Measurements from ENCODE around the gene ALDH18A1.

ALDH18A1 gene

DNA sequence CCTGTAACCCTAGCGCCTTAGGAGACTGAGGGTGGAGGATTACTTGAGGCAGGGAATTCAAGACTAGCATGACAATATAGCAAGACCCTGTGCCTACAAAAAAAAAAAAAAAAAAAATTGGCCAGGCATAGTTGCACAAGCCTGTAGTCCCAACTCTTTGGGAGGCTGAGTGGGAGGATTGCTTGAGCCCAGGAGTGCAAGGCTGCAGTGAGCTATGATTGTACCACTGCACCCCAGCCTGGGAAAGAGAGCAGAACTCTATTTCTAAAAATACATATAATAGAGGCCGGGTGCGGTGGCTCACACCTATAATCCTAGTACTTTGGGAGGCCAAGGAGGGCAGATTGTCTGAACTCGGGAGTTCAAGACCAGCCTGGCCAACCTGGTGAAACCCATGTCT, 85.1 kb downstream of the ALDH18A1 start:
- H3K9ac ChIP-seq (ENCODE audit: low read length), result no peak overlapping the region
- H3K4me1 ChIP-seq (ENCODE audit: insufficient read depth, low read length, severe bottlenecking), result no peaks in the 10 kb centered on the region
- H3F3A ChIP-seq (ENCODE audit: insufficient read depth, low read length), result no peaks in the 10 kb centered on the region
- H3K4me3 ChIP-seq (ENCODE audit: low read depth, low read length, poor library complexity, severe bottlenecking), result no peak overlapping the region
- no peak overlapping the region for H3K27ac ChIP-seq (ENCODE audit: low read depth, low read length, poor library complexity, severe bottlenecking)
- no peaks in the 10 kb centered on the region for H3K79me2 ChIP-seq (ENCODE audit: insufficient read depth, low read length)
- no peaks in the 10 kb centered on the region for H3K27me3 ChIP-seq (ENCODE audit: insufficient read depth, low read length)
- H3K9me2 ChIP-seq (ENCODE audit: low read depth, low read length), result no peaks in the 10 kb centered on the region
- H3K9me3 ChIP-seq (ENCODE audit: low read length), result no peaks in the 10 kb centered on the region
- H3K36me3 ChIP-seq (ENCODE audit: insufficient read depth, low read length), result no peaks in the 10 kb centered on the region
- no peaks in the 10 kb centered on the region for H4K20me1 ChIP-seq (ENCODE audit: insufficient read depth, low read length)
- no peak overlapping the region for H2AFZ ChIP-seq (ENCODE audit: low read length)
- TF ChIP-seq EZH2 (IDR thresholded peaks at IDR 0.05; ENCODE audit: borderline replicate concordance, low read length), result no peak
- TF ChIP-seq, protein P1, sequence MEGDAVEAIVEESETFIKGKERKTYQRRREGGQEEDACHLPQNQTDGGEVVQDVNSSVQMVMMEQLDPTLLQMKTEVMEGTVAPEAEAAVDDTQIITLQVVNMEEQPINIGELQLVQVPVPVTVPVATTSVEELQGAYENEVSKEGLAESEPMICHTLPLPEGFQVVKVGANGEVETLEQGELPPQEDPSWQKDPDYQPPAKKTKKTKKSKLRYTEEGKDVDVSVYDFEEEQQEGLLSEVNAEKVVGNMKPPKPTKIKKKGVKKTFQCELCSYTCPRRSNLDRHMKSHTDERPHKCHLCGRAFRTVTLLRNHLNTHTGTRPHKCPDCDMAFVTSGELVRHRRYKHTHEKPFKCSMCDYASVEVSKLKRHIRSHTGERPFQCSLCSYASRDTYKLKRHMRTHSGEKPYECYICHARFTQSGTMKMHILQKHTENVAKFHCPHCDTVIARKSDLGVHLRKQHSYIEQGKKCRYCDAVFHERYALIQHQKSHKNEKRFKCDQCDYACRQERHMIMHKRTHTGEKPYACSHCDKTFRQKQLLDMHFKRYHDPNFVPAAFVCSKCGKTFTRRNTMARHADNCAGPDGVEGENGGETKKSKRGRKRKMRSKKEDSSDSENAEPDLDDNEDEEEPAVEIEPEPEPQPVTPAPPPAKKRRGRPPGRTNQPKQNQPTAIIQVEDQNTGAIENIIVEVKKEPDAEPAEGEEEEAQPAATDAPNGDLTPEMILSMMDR (IDR thresholded peaks at IDR 0.05; ENCODE audit: low read length), result no peak
- H3K4me2 ChIP-seq (ENCODE audit: low read length), result no peak overlapping the region

GRCh38 chr10:95569368-95569767, 87.1 kb downstream of the ALDH18A1 start:
- Histone ChIP-seq H3K9ac (ENCODE audit: low read length) (no peak overlapping the region), H3K9me3 (ENCODE audit: low read length) (no peaks in the 10 kb centered on the region), H3K36me3 (ENCODE audit: insufficient read depth, low read length) (no peaks in the 10 kb centered on the region), H3K4me1 (ENCODE audit: insufficient read depth, low read length, severe bottlenecking) (no peaks in the 10 kb centered on the region), H2AFZ (ENCODE audit: low read length) (no peak overlapping the region), H3K9me2 (ENCODE audit: low read depth, low read length) (no peaks in the 10 kb centered on the region), H3K27ac (ENCODE audit: low read depth, low read length, poor library complexity, severe bottlenecking) (no peak overlapping the region), H3K4me3 (ENCODE audit: low read depth, low read length, poor library complexity, severe bottlenecking) (no peak overlapping the region), H3F3A (ENCODE audit: insufficient read depth, low read length) (no peaks in the 10 kb centered on the region), H3K4me2 (ENCODE audit: low read length) (no peak overlapping the region), H4K20me1 (ENCODE audit: insufficient read depth, low read length) (no peaks in the 10 kb centered on the region), H3K27me3 (ENCODE audit: insufficient read depth, low read length) (no peaks in the 10 kb centered on the region), H3K79me2 (ENCODE audit: insufficient read depth, low read length) (no peaks in the 10 kb centered on the region)
- TF ChIP-seq, protein P1 (IDR thresholded peaks at IDR 0.05; ENCODE audit: low read length), result no peak
- TF ChIP-seq EZH2 (IDR thresholded peaks at IDR 0.05; ENCODE audit: borderline replicate concordance, low read length), result no peak

GRCh38 chr10:95567903-95568630, 88.4 kb downstream of the ALDH18A1 start:
- Histone ChIP-seq H3K27ac (ENCODE audit: low read depth, low read length, poor library complexity, severe bottlenecking) (no peak overlapping the region), H3K4me2 (ENCODE audit: low read length) (no peak overlapping the region), H3K36me3 (ENCODE audit: insufficient read depth, low read length) (no peaks in the 10 kb centered on the region), H4K20me1 (ENCODE audit: insufficient read depth, low read length) (no peaks in the 10 kb centered on the region), H3K9ac (ENCODE audit: low read length) (no peak overlapping the region), H3K4me3 (ENCODE audit: low read depth, low read length, poor library complexity, severe bottlenecking) (no peak overlapping the region), H3K9me2 (ENCODE audit: low read depth, low read length) (no peaks in the 10 kb centered on the region), H2AFZ (ENCODE audit: low read length) (no peak overlapping the region), H3K9me3 (ENCODE audit: low read length) (no peaks in the 10 kb centered on the region), H3F3A (ENCODE audit: insufficient read depth, low read length) (no peaks in the 10 kb centered on the region), H3K79me2 (ENCODE audit: insufficient read depth, low read length) (no peaks in the 10 kb centered on the region), H3K4me1 (ENCODE audit: insufficient read depth, low read length, severe bottlenecking) (no peaks in the 10 kb centered on the region), H3K27me3 (ENCODE audit: insufficient read depth, low read length) (no peaks in the 10 kb centered on the region)
- TF ChIP-seq, protein P1 (IDR thresholded peaks at IDR 0.05; ENCODE audit: low read length), result no peak
- no peak for TF ChIP-seq EZH2 (IDR thresholded peaks at IDR 0.05; ENCODE audit: borderline replicate concordance, low read length)

All from OCI-LY1 (cell line).